ENCODE results near the gene SUGCT. TPM values are rescaled to one million over a fixed set of nuclear protein-coding genes. Genes with fewer than 3 reads are reported as not detected.

The SUGCT gene
- total RNA-seq, 1 donor from 2014 or later = 1.6 TPM

- Mint-ChIP-seq H3K27ac (ENCODE audit: unreplicated experiment) (no peak overlapping the region), H3K36me3 (ENCODE audit: low read depth, unreplicated experiment) (no peaks in the 10 kb centered on the region), H3K4me1 (ENCODE audit: unreplicated experiment) (peaks cover 20% of the 10 kb centered on the region), H3K4me3 (ENCODE audit: unreplicated experiment) (no peak overlapping the region), H3K27me3 (ENCODE audit: unreplicated experiment) (no peaks in the 10 kb centered on the region), H3K9me3 (ENCODE audit: unreplicated experiment) (no peaks in the 10 kb centered on the region)
- no peak for TF ChIP-seq CTCF (IDR thresholded peaks at IDR 0.05; ENCODE audit: unreplicated experiment)
- no peak for DNase-seq (ENCODE audit: low spot score)
Observed at GRCh38 chr7:40306025-40306424, 171.2 kb downstream of the SUGCT start.

DNA sequence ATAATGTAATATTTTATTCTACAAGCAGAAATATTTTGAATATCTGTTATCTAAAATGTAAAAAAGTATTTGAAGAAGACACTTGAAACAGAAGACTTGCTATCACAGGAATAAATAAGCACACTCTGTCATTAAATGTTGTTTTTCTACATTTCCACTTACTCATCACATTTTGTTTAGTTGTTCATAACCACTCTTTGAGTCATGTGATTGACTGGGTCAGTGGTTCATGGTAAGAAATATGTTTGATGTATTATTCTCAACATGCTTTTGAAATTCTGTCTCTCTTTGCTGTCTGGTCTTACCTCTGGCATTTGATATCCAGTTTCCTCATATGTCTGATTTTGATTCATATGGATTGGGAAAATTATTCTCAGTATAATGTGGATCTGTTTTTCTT, 171.8 kb downstream of the SUGCT start:
- H3K9me3 Mint-ChIP-seq (ENCODE audit: unreplicated experiment) = no peaks in the 10 kb centered on the region
- peaks cover 24% of the 10 kb centered on the region for H3K4me1 Mint-ChIP-seq (ENCODE audit: unreplicated experiment)
- H3K27me3 Mint-ChIP-seq (ENCODE audit: unreplicated experiment) = no peaks in the 10 kb centered on the region
- no peaks in the 10 kb centered on the region for H3K36me3 Mint-ChIP-seq (ENCODE audit: low read depth, unreplicated experiment)
- no peak overlapping the region for H3K4me3 Mint-ChIP-seq (ENCODE audit: unreplicated experiment)
- TF ChIP-seq CTCF (IDR thresholded peaks at IDR 0.05; ENCODE audit: unreplicated experiment) = no peak
- no peak for DNase-seq (ENCODE audit: low spot score)
- H3K27ac Mint-ChIP-seq (ENCODE audit: unreplicated experiment) = no peak overlapping the region

- peaks cover 19% of the 10 kb centered on the region for H3K4me1 Mint-ChIP-seq (ENCODE audit: unreplicated experiment)
- no peaks in the 10 kb centered on the region for H3K27me3 Mint-ChIP-seq (ENCODE audit: unreplicated experiment)
- H3K27ac Mint-ChIP-seq (ENCODE audit: unreplicated experiment) = no peak overlapping the region
- no peaks in the 10 kb centered on the region for H3K36me3 Mint-ChIP-seq (ENCODE audit: low read depth, unreplicated experiment)
- no peak for DNase-seq (ENCODE audit: low spot score)
- no peak for TF ChIP-seq CTCF (IDR thresholded peaks at IDR 0.05; ENCODE audit: unreplicated experiment)
- H3K9me3 Mint-ChIP-seq (ENCODE audit: unreplicated experiment) = no peaks in the 10 kb centered on the region
- no peak overlapping the region for H3K4me3 Mint-ChIP-seq (ENCODE audit: unreplicated experiment)
Observed at GRCh38 chr7:40310258-40310657, 175.5 kb downstream of the SUGCT start.

DNA sequence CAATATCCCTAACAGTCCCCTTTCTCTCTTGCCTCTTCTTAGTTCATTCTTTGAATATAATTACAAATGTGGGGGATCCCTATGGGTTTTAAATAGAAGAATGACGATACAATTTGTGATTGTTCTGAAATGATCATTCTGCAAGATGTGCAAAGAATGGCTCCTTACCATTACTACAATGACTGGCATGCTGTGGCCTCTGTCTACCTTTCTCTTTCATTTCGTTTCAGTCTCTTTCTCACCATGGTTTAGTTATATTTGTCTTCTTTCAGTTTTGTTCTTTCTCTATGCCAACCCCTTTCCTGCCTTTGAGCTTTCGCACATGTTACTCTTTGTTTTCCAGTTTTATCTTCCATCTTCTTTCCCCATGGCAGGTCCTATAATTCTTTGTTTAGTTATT, 176.5 kb downstream of the SUGCT start:
- no peak for DNase-seq (ENCODE audit: low spot score)
- Mint-ChIP-seq H3K27me3 (ENCODE audit: unreplicated experiment) (no peaks in the 10 kb centered on the region), H3K27ac (ENCODE audit: unreplicated experiment) (no peak overlapping the region), H3K9me3 (ENCODE audit: unreplicated experiment) (no peaks in the 10 kb centered on the region), H3K4me1 (ENCODE audit: unreplicated experiment) (peaks cover 13% of the 10 kb centered on the region), H3K4me3 (ENCODE audit: unreplicated experiment) (no peak overlapping the region), H3K36me3 (ENCODE audit: low read depth, unreplicated experiment) (no peaks in the 10 kb centered on the region)
- no peak for TF ChIP-seq CTCF (IDR thresholded peaks at IDR 0.05; ENCODE audit: unreplicated experiment)

DNA sequence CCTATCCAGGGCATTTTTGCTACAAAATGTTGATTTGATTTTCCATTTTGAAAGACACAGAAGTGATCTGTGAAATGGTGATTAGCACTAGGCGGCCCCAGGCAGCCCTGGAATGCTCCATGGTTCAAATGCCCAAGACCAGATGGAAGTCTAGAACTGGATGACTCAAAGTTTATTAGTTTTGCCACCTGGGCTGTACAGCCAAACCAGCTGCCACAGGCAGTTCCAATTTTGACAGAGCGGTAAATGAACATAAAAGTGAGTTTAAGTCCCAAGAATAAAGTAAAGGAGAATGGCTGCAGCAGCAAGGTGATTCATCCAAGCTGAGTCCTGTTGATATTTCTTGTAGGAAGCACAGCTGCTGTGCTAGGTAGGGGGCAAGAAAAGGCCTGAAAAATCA, 180.5 kb downstream of the SUGCT start:
- H3K27me3 Mint-ChIP-seq (ENCODE audit: unreplicated experiment) = no peaks in the 10 kb centered on the region
- H3K9me3 Mint-ChIP-seq (ENCODE audit: unreplicated experiment) = no peaks in the 10 kb centered on the region
- no peak overlapping the region for H3K4me3 Mint-ChIP-seq (ENCODE audit: unreplicated experiment)
- peaks cover 8% of the 10 kb centered on the region for H3K4me1 Mint-ChIP-seq (ENCODE audit: unreplicated experiment)
- H3K27ac Mint-ChIP-seq (ENCODE audit: unreplicated experiment) = no peak overlapping the region
- DNase-seq (ENCODE audit: low spot score) = no peak
- TF ChIP-seq CTCF (IDR thresholded peaks at IDR 0.05; ENCODE audit: unreplicated experiment) = no peak
- no peaks in the 10 kb centered on the region for H3K36me3 Mint-ChIP-seq (ENCODE audit: low read depth, unreplicated experiment)

Data from endothelial cell (in vitro differentiated cells).